Measurements from ENCODE around the gene RAET1L. TPM values are rescaled to one million over a fixed set of nuclear protein-coding genes. Genes with fewer than 3 reads are reported as not detected.

Gene RAET1L
- total and polyA plus RNA-seq, 2 of the 4 experiments (the other 2 are of a cell fraction): not detected

DNA sequence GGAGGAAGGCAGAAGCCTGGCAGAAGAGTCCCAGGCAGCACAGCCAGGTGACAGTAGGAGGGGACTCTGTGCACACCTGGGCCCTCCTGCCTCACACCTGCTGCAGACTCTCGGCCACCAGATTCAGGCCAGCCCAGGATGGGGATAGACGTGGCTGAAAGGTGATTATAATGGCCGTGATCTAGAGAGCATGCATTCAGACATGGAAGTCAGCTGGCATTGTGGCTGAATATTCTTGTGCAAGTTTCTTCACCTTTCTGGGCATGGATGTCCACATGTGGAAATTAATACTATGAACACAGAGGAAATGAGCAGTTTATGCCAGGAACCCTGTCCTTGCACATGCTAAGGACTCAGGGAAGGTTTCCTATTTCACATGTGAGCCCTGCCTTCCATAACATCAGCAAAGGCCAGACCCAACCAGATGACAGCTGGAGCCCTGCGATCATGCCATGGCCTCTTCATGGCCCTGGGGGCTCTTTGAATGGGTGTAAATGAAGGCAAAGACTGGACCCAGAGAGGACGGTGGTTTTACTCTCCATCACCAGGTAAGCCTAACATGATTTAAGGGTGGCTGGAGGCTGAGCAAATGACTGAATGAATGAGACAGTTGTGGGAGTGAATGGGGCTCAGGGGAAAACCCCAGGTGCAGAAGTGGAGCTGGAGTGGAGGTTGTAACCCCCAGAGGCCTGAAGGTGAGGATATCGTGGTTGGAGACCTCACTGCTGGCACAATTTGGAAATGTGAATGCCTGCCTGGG, 2.7 kb upstream of the RAET1L start:
- POLR2A ChIA-PET (ENCODE audit: unreplicated experiment): no interaction called here
- no peak overlapping the region for H3K14ac ChIP-seq (replicated peaks; ENCODE audit: low read depth, low read length)
- no peaks in the 10 kb centered on the region for H3K79me1 ChIP-seq (ENCODE audit: low read depth in 1 of 2, low read length in 2 of 2)
- no peak overlapping the region for H2AFZ ChIP-seq (replicated peaks; ENCODE audit: low read length, poor library complexity)
- H3K9me1 ChIP-seq (ENCODE audit: insufficient read depth, low read length): no peaks in the 10 kb centered on the region
- dilution Hi-C loops (cut with HindIII; ENCODE audit: low sequenced_read_pairs, unreplicated experiment): no loop called here
- H2BK120ac ChIP-seq (ENCODE audit: low read depth, low read length): no peak overlapping the region
- no peak overlapping the region for H3K56ac ChIP-seq (ENCODE audit: extremely low read depth, insufficient read depth, low read length)
- peaks cover 83% of the 10 kb centered on the region for H3K27me3 ChIP-seq (ENCODE audit: control insufficient read depth, insufficient read depth, low read length)
- H3K36me3 ChIP-seq (ENCODE audit: control insufficient read depth, insufficient read depth, low read length): no peaks in the 10 kb centered on the region
- no peak for TF ChIP-seq BHLHE40 (IDR thresholded peaks at IDR 0.05; ENCODE audit: low read depth, low read length)
- TF ChIP-seq POLR2A (IDR thresholded peaks at IDR 0.05; ENCODE audit: low read depth, low read length): no peak
- TF ChIP-seq RFX5 (IDR thresholded peaks at IDR 0.05; ENCODE audit: low read depth, low read length): no peak
- TF ChIP-seq MAZ (IDR thresholded peaks at IDR 0.05; ENCODE audit: borderline replicate concordance, low read depth, low read length): no peak
- no peak for TF ChIP-seq FOS (IDR thresholded peaks at IDR 0.05; ENCODE audit: low read depth, low read length)
- TF ChIP-seq, protein P1, sequence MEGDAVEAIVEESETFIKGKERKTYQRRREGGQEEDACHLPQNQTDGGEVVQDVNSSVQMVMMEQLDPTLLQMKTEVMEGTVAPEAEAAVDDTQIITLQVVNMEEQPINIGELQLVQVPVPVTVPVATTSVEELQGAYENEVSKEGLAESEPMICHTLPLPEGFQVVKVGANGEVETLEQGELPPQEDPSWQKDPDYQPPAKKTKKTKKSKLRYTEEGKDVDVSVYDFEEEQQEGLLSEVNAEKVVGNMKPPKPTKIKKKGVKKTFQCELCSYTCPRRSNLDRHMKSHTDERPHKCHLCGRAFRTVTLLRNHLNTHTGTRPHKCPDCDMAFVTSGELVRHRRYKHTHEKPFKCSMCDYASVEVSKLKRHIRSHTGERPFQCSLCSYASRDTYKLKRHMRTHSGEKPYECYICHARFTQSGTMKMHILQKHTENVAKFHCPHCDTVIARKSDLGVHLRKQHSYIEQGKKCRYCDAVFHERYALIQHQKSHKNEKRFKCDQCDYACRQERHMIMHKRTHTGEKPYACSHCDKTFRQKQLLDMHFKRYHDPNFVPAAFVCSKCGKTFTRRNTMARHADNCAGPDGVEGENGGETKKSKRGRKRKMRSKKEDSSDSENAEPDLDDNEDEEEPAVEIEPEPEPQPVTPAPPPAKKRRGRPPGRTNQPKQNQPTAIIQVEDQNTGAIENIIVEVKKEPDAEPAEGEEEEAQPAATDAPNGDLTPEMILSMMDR (conservative IDR thresholded peaks at IDR 0.05; ENCODE audit: low read depth, low read length): no peak
- no peak for TF ChIP-seq CHD1 (IDR thresholded peaks at IDR 0.05; ENCODE audit: low read depth, low read length)
- TF ChIP-seq NFE2L2 (IDR thresholded peaks at IDR 0.05; ENCODE audit: low read depth, low read length): no peak
- no peak for TF ChIP-seq RCOR1 (IDR thresholded peaks at IDR 0.05; ENCODE audit: insufficient replicate concordance, low read length)
- no peak for TF ChIP-seq CEBPB (IDR thresholded peaks at IDR 0.05; ENCODE audit: low read depth, low read length)
- TF ChIP-seq, protein P2, sequence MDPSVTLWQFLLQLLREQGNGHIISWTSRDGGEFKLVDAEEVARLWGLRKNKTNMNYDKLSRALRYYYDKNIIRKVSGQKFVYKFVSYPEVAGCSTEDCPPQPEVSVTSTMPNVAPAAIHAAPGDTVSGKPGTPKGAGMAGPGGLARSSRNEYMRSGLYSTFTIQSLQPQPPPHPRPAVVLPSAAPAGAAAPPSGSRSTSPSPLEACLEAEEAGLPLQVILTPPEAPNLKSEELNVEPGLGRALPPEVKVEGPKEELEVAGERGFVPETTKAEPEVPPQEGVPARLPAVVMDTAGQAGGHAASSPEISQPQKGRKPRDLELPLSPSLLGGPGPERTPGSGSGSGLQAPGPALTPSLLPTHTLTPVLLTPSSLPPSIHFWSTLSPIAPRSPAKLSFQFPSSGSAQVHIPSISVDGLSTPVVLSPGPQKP (IDR thresholded peaks at IDR 0.05; ENCODE audit: borderline replicate concordance, low read depth, low read length): no peak
- no peak for TF ChIP-seq SMC3 (IDR thresholded peaks at IDR 0.05; ENCODE audit: low read depth, low read length)
- TF ChIP-seq MAFK (IDR thresholded peaks at IDR 0.05; ENCODE audit: low read depth, low read length): no peak
- no peak for TF ChIP-seq MXI1 (IDR thresholded peaks at IDR 0.05; ENCODE audit: borderline replicate concordance, low read depth, low read length)
- TF ChIP-seq RAD21 (IDR thresholded peaks at IDR 0.05; ENCODE audit: low read length): no peak
- TF ChIP-seq, protein P3, sequence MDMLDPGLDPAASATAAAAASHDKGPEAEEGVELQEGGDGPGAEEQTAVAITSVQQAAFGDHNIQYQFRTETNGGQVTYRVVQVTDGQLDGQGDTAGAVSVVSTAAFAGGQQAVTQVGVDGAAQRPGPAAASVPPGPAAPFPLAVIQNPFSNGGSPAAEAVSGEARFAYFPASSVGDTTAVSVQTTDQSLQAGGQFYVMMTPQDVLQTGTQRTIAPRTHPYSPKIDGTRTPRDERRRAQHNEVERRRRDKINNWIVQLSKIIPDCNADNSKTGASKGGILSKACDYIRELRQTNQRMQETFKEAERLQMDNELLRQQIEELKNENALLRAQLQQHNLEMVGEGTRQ (IDR thresholded peaks at IDR 0.05; ENCODE audit: low read depth, low read length): no peak
- CTCF ChIA-PET: no interaction called here
- H4K8ac ChIP-seq (ENCODE audit: low read depth in 2 of 2, low read length in 2 of 2): no peak overlapping the region
- H4K5ac ChIP-seq (ENCODE audit: low read depth, low read length): no peak overlapping the region
- WGBS, 2 experiments (ENCODE audit: extremely low coverage in 2 of 2, insufficient read length in 1 of 2): 67% methylated on average over 1 of the region's 6 CpGs; no CpG with 5 or more reads in 1 of the 2 experiments
- peaks cover 3% of the 10 kb centered on the region; the same call in 1 of the 2 replicates for H3K4me1 ChIP-seq (ENCODE audit: control insufficient read depth, insufficient read depth, low read length)
- no peak overlapping the region for H3K27ac ChIP-seq (ENCODE audit: insufficient read depth, low read length)
- H3K4me2 ChIP-seq (ENCODE audit: low read depth, low read length): no peak overlapping the region
- intact Hi-C loops (cut with micrococcal nuclease): no loop called here
- no peak for ATAC-seq (ENCODE audit: low read depth)
- no peak overlapping the region for H2AK5ac ChIP-seq (ENCODE audit: low read depth, low read length)
- in situ Hi-C loops (cut with MboI; ENCODE audit: low sequenced_read_pairs): no loop called here
- H2BK20ac ChIP-seq (ENCODE audit: low read depth, low read length): no peak overlapping the region
- H2BK15ac ChIP-seq (ENCODE audit: low read depth, low read length): no peak overlapping the region
- no peak for DNase-seq
- no TSS peak for BruUV-seq (replicated peaks)
- no peak overlapping the region for H3K4me3 ChIP-seq (ENCODE audit: insufficient read depth, low read depth, low read length)
- H4K20me1 ChIP-seq (ENCODE audit: insufficient read depth, low read length): no peaks in the 10 kb centered on the region
- no peaks in the 10 kb centered on the region for H3K9me3 ChIP-seq (ENCODE audit: control insufficient read depth, insufficient read depth, low read length)
- H3K9ac ChIP-seq (ENCODE audit: low read depth, low read length): no peak overlapping the region
- no peak overlapping the region for H2AK9ac ChIP-seq (replicated peaks; ENCODE audit: low read depth, low read length, poor library complexity)
- no peak overlapping the region for H2BK5ac ChIP-seq (ENCODE audit: low read depth, low read length, poor library complexity, severe bottlenecking)
- H4K91ac ChIP-seq (ENCODE audit: insufficient read depth, low read depth, low read length): no peak overlapping the region
- H3K23ac ChIP-seq (ENCODE audit: low read depth, low read length): no peak overlapping the region
- H3K4ac ChIP-seq (ENCODE audit: low read depth, low read length): no peak overlapping the region
- no peak overlapping the region for H3K18ac ChIP-seq (ENCODE audit: low read depth, low read length)

Data from IMR-90 (cell line).